Right atrium auricular region (tissue), 2 donors: Measurements from ENCODE around the gene HCK. TPM values are rescaled to one million over a fixed set of nuclear protein-coding genes. Genes with fewer than 3 reads are reported as not detected.

ENCODE experiments used
- DNase-seq: peaks from one replicate; pipeline ENCODE4 v3.0.0-alpha.2; 2019; ENCODE audit warnings: low spot score
- H3K27ac ChIP-seq, 2 donors: fragments of 200-600 bp; sonication (generic); 1 replicate in 1 of 2; 2 replicates in 1 of 2; pipeline ENCODE4 v1.5.1; 2016 to 2019
- H3K27me3 ChIP-seq, 2 donors: fragments of 200-600 bp; sonication (generic); one replicate each; pipeline versions ENCODE4 v1.5.1 to v1.6.0; 2017 to 2019
- H3K36me3 ChIP-seq: fragments of 200-600 bp; sonication (generic); one replicate; pipeline ENCODE4 v1.5.1; 2016
- H3K4me1 ChIP-seq, 2 donors: fragments of 200-600 bp; sonication (generic); one replicate each; pipeline versions ENCODE4 v1.5.1 to v1.6.0; 2017 to 2019
- H3K4me3 ChIP-seq, 2 donors: fragments of 200-600 bp; sonication (generic); 1 replicate in 1 of 2; 2 replicates in 1 of 2; pipeline ENCODE4 v1.5.1; 2017 to 2019; ENCODE audit warnings: mild to moderate bottlenecking in 1 of 2, moderate library complexity in 1 of 2
- H3K9me3 ChIP-seq, 2 donors: fragments of 200-600 bp; sonication (generic); one replicate each; pipeline ENCODE4 v1.5.1; 2019
- CTCF ChIP-seq, 2 donors: fragments of 200-600 bp; sonication (generic); IDR thresholded peaks; one replicate each; pipeline ENCODE4 v1.5.1; 2019; ENCODE audit warnings: antibody characterized with exemption in 2 of 2
- total RNA-seq, 2 donors: library from RNA; depleted of rRNA; stranded (reverse); fragments of >200 nt; gene quantifications; one replicate each; pipeline ENCODE4 v1.1.0, GENCODE V29; 2016

HCK gene
- total RNA-seq, 2 donors from 2014 or later = 2.3 to 9.2 TPM

- DNase-seq = no peak
- Histone ChIP-seq H3K27ac (no peak overlapping the region), H3K36me3 (no peaks in the 10 kb centered on the region), H3K4me1 (peaks cover 0 to 19% of the 10 kb centered on the region in 2 donors), H3K4me3 (no peak overlapping the region), H3K9me3 (no peaks in the 10 kb centered on the region), H3K27me3 (peaks cover 9 to 10% of the 10 kb centered on the region in 2 donors)
- TF ChIP-seq CTCF (IDR thresholded peaks at IDR 0.05) = no peak
Measured at GRCh38 chr20:32050851-32051556, 1.0 kb upstream of the HCK start.

GRCh38 chr20:32051720-32052089 is 337 bp upstream of the HCK start:
- TF ChIP-seq CTCF (IDR thresholded peaks at IDR 0.05) = no peak
- no peak for DNase-seq
- Histone ChIP-seq H3K36me3 (no peaks in the 10 kb centered on the region), H3K4me3 (peak overlapping the region in 1 of 2 donors; percentile 42), H3K4me1 (peaks cover 0 to 19% of the 10 kb centered on the region in 2 donors), H3K27ac (no peak overlapping the region), H3K9me3 (no peaks in the 10 kb centered on the region), H3K27me3 (peaks cover 9 to 10% of the 10 kb centered on the region in 2 donors)

- H3K36me3 ChIP-seq = no peaks in the 10 kb centered on the region
- no peak overlapping the region for H3K27ac ChIP-seq
- TF ChIP-seq CTCF (IDR thresholded peaks at IDR 0.05) = no peak
- H3K9me3 ChIP-seq = no peaks in the 10 kb centered on the region
- DNase-seq = no peak
- peaks cover 9 to 10% of the 10 kb centered on the region in 2 donors for H3K27me3 ChIP-seq
- peaks cover 0 to 19% of the 10 kb centered on the region in 2 donors for H3K4me1 ChIP-seq
- H3K4me3 ChIP-seq = peak overlapping the region; percentile 21 to 42
Measured at GRCh38 chr20:32052778-32053362, 828 bp downstream of the HCK start.

GRCh38 chr20:32053648-32054047 is 1.6 kb downstream of the HCK start:
- H3K27ac ChIP-seq = no peak overlapping the region

GRCh38 chr20:32056708-32057483 is 4.9 kb downstream of the HCK start:
- DNase-seq = no peak
- no peak overlapping the region for H3K4me3 ChIP-seq
- H3K27me3 ChIP-seq = peaks cover 9% of the 10 kb centered on the region in 2 donors
- H3K9me3 ChIP-seq = no peaks in the 10 kb centered on the region
- peaks cover 0 to 9% of the 10 kb centered on the region in 2 donors for H3K4me1 ChIP-seq
- no peak for TF ChIP-seq CTCF (IDR thresholded peaks at IDR 0.05)
- H3K27ac ChIP-seq = no peak overlapping the region
- H3K36me3 ChIP-seq = no peaks in the 10 kb centered on the region

More at GRCh38 chr20:32053648-32054047, 1.6 kb downstream of the HCK start:
- no peak for TF ChIP-seq CTCF (IDR thresholded peaks at IDR 0.05)
- Histone ChIP-seq H3K9me3 (no peaks in the 10 kb centered on the region), H3K27me3 (peaks cover 9 to 10% of the 10 kb centered on the region in 2 donors), H3K4me1 (peaks cover 0 to 19% of the 10 kb centered on the region in 2 donors), H3K4me3 (no peak overlapping the region), H3K36me3 (no peaks in the 10 kb centered on the region)
- DNase-seq = no peak
